ENCODE data around the gene DNAAF8. TPM values are rescaled to one million over a fixed set of nuclear protein-coding genes. Genes with fewer than 3 reads are reported as not detected.

Gene DNAAF8
- total RNA-seq, 4 donors from 2014 or later: 0.31 to 1.1 (median 0.87) TPM

DNA sequence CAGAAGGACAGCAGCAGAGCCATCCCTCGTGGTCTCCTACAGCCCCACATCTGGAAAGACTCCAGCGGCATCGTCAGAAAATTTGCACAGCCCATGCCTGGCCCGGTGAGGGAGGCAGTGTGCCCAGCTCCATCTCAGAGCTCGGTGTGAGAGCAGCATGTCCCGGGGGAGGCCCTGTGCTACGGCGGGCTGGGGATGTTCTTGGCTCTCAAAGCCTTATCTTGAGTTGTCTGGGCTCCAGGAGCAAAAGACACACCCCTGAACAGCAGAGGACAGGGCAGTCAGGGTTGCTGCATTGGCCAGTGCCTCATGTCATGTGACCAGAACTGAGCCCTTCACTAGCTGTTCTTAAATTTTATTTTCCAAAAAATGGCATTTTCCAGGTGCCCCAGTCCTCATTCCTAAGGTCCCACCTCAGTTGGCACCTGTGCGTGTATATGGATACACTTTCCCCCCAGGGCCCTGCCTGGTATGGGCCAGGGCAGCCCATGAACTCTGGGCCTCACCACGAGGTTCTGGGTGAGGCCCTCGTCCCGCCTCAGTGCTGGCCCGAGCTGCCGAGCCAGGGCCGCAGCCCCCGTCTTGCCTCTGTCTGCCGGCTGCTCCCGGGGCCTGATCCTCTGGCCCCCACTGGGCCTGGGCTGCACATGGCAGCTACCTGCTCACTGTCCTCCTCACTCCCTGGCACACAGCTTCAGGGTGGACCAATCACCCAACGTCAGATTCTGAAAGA is 38.0 kb upstream of the DNAAF8 start:
- ATAC-seq (ENCODE audit: low FRiP score) (no peak), DNase-seq (ENCODE audit: low spot score) (no peak)
- TF ChIP-seq, protein P1, sequence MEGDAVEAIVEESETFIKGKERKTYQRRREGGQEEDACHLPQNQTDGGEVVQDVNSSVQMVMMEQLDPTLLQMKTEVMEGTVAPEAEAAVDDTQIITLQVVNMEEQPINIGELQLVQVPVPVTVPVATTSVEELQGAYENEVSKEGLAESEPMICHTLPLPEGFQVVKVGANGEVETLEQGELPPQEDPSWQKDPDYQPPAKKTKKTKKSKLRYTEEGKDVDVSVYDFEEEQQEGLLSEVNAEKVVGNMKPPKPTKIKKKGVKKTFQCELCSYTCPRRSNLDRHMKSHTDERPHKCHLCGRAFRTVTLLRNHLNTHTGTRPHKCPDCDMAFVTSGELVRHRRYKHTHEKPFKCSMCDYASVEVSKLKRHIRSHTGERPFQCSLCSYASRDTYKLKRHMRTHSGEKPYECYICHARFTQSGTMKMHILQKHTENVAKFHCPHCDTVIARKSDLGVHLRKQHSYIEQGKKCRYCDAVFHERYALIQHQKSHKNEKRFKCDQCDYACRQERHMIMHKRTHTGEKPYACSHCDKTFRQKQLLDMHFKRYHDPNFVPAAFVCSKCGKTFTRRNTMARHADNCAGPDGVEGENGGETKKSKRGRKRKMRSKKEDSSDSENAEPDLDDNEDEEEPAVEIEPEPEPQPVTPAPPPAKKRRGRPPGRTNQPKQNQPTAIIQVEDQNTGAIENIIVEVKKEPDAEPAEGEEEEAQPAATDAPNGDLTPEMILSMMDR (IDR thresholded peaks at IDR 0.05): no peak

DNA sequence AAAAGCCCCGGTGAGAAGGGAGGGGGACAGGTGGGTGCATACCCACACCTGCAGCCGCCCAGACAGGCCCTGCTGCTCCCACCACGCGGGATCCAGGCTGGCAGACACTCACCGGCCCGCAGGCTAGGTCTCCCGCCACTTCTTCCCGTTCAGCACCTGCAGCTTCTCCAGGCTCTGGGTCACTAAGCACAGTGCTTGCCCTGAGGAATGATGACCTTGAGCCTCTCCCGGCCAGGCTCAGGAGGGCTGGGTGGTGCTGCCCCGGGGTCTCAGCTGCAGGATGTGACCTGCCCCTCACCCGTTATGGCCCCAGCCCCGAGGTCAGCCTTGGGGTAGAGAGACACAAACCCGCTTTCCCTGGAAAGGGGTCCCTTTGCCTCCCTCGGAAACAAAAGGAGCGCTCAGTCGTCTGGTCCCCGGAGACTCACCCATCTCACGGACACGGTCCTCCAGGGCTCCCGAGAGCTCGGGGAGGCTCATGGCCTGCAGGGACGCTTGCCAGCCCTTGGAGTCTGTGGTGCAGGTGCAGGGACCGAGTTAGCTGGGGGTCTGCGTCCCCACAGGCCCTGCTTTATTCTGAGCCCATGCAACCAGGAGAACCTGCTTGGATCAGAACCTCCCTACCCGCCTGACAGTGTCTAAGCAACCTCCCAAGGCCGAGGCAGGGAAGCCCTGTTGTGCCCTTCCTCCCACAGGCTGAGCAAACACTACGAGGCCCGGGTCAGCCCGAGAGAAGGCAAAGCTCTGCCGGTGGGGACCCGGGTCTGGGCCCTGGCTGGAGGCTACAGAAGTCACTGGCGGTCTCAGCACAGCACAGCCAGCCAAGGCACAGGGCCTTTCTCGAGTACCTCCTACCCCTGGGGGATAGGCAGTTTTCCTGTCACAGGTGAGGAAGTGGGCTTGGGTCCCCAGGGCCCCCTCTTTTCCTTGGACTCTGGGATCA is 37.2 kb upstream of the DNAAF8 start:
- TF ChIP-seq, protein P1 (IDR thresholded peaks at IDR 0.05): no peak
- ATAC-seq (ENCODE audit: low FRiP score) (no peak), DNase-seq (ENCODE audit: low spot score) (no peak)

GRCh38 chr16:4697848-4698291 is 36.5 kb upstream of the DNAAF8 start:
- no peak for DNase-seq (ENCODE audit: low spot score)
- no peak for ATAC-seq (ENCODE audit: low FRiP score)
- TF ChIP-seq, protein P1 (IDR thresholded peaks at IDR 0.05): no peak

- TF ChIP-seq, protein P1 (IDR thresholded peaks at IDR 0.05): no peak
- ATAC-seq (ENCODE audit: low FRiP score) (no peak), DNase-seq (ENCODE audit: low spot score) (no peak)
These were observed 35.9 kb upstream of the DNAAF8 start for GRCh38 chr16:4698321-4699045.

DNA sequence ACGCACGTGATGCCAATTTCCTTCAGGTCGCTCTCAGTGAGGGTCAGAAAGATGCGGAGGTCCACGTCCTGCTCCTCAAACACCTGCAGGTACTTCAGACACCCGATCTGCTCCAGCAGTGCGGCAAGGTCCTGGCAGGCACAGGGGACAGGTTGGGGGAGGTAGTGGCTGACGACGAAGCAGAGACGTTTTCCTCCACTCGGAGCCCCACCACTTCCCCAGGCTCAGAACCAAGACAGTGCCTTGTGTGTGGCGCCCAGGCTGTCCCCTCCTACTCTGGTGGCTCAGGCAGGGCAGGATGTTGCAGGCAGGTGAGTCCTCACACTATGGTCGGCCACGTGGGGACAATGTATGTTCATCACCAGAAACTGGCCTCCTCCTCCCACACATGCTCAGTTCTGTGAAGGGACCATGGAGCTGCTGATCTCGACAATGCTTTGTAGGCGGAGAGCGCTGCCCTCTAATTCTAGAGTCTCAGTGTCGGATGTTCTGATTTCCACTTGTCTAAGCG is 35.2 kb upstream of the DNAAF8 start:
- DNase-seq (ENCODE audit: low spot score): no peak
- TF ChIP-seq, protein P1 (IDR thresholded peaks at IDR 0.05): no peak
- no peak for ATAC-seq (ENCODE audit: low FRiP score)

DNA sequence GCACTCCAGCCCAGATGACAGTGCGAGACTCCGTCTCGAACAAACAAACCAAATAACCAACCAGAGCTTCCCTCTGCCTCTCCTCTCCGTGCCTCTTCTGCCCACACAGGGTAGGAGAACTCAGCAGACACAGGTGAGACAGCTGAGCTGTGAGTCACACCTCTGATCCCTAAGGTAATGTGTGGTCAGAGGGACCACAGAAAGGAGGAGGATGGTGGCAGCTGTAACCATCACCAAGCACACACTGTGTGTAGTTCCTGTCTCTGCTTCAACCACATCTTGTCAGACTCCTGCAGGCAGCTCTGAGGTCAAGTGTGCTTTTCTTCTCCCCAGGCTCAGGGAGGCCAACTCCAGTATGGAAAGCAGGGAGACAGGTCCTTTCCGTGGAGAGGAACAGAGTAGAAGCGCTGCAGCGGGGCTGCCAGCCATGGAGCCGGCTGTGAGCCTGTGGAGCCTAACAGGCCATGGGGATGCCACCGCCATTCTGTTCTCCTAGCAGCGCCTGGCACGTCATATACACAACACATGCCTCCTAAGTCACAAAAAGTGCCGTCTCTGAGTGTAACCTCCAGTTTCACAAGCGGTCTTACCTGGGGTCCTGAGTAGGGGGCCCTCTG is 33.8 kb upstream of the DNAAF8 start:
- TF ChIP-seq, protein P1 (IDR thresholded peaks at IDR 0.05): no peak
- DNase-seq (ENCODE audit: low spot score): no peak
- ATAC-seq (ENCODE audit: low FRiP score): no peak

All from omental fat pad (tissue), 4 donors.